Neuronal stem cell (in vitro differentiated cells): Measurements from ENCODE around the gene SLC5A3.

Experiments
- DNase-seq: peaks from one replicate; pipeline ENCODE4 v3.0.0-alpha.2; 2013; ENCODE audit warnings: low spot score
- H2AFZ ChIP-seq: one replicate; pipeline ENCODE4 v1.6.1; 2013; ENCODE audit warnings: mild to moderate bottlenecking, low read length, inconsistent platforms
- H2AK5ac ChIP-seq: 2 replicates; pipeline ENCODE4 v1.6.1; 2013; ENCODE audit warnings: low read depth, mild to moderate bottlenecking, inconsistent platforms, low read length, moderate library complexity, mixed read lengths
- H2BK120ac ChIP-seq: 2 replicates; pipeline ENCODE4 v1.6.1; 2013; ENCODE audit warnings: low read depth, mild to moderate bottlenecking, inconsistent platforms, low read length, moderate library complexity, mixed read lengths
- H2BK12ac ChIP-seq: one replicate; pipeline ENCODE4 v1.6.1; 2013; ENCODE audit warnings: low read length, inconsistent platforms
- H2BK15ac ChIP-seq: 2 replicates; pipeline ENCODE4 v1.6.1; 2013; ENCODE audit warnings: mild to moderate bottlenecking, low read length, inconsistent platforms, mixed read lengths
- H2BK5ac ChIP-seq: one replicate; pipeline ENCODE4 v1.6.1; 2013; ENCODE audit warnings: inconsistent platforms, mild to moderate bottlenecking, low read length, moderate library complexity
- H3K14ac ChIP-seq: one replicate; pipeline ENCODE4 v1.6.1; 2013; ENCODE audit warnings: low read length, inconsistent platforms
- H3K18ac ChIP-seq: 2 replicates; pipeline ENCODE4 v1.6.1; 2013; ENCODE audit warnings: low read length, inconsistent platforms
- H3K23ac ChIP-seq: 2 replicates; pipeline ENCODE4 v1.6.1; 2013; ENCODE audit warnings: low read depth, mild to moderate bottlenecking, mixed read lengths, low read length, inconsistent platforms; ENCODE audit not compliant: poor library complexity
- H3K27ac ChIP-seq: replicated peaks from 3 replicates; pipeline ENCODE4 v1.5.1; 2013; ENCODE audit warnings: low read length, inconsistent platforms
- H3K27me3 ChIP-seq, 3 experiments: 2 replicates each; pipeline ENCODE4 v1.6.1; 2013; ENCODE audit warnings: low read length in 3 of 3, mild to moderate bottlenecking in 2 of 3, inconsistent platforms in 1 of 3, low read depth in 1 of 3, mixed read lengths in 1 of 3, moderate library complexity in 1 of 3; ENCODE audit not compliant: control insufficient read depth in 3 of 3, insufficient read depth in 3 of 3
- H3K36me3 ChIP-seq, 2 donors: replicated peaks in 1 of 2; 2 replicates each; pipeline ENCODE4 v1.6.1; 2013; ENCODE audit warnings: low read length in 2 of 2; ENCODE audit not compliant: control insufficient read depth in 2 of 2, insufficient read depth in 2 of 2
- H3K4ac ChIP-seq: 2 replicates; pipeline ENCODE4 v1.6.1; 2013; ENCODE audit warnings: inconsistent platforms, mild to moderate bottlenecking, low read length, moderate library complexity
- H3K4me1 ChIP-seq, 2 donors: 1 replicate in 1 of 2; 2 replicates in 1 of 2; pipeline ENCODE4 v1.6.1; 2013; ENCODE audit warnings: low read length in 2 of 2, low read depth in 1 of 2; ENCODE audit not compliant: control insufficient read depth in 2 of 2, insufficient read depth in 1 of 2
- H3K4me2 ChIP-seq: one replicate; pipeline ENCODE4 v1.6.1; 2013; ENCODE audit warnings: mild to moderate bottlenecking, low read length, inconsistent platforms; ENCODE audit not compliant: insufficient read depth, poor library complexity, severe bottlenecking
- H3K4me3 ChIP-seq, 2 donors: 2 replicates each; pipeline ENCODE4 v1.5.1; 2013; ENCODE audit warnings: low read length in 2 of 2, mild to moderate bottlenecking in 2 of 2, inconsistent platforms in 1 of 2, moderate library complexity in 1 of 2
- H3K79me1 ChIP-seq: one replicate; pipeline ENCODE4 v1.6.1; 2013; ENCODE audit warnings: low read depth, mild to moderate bottlenecking, inconsistent platforms, low read length, moderate library complexity
- H3K9ac ChIP-seq: one replicate; pipeline ENCODE4 v1.6.1; 2013; ENCODE audit warnings: mild to moderate bottlenecking, low read depth, low read length, inconsistent platforms; ENCODE audit not compliant: poor library complexity
- H3K9me3 ChIP-seq, 2 donors: replicated peaks in 1 of 2; 2 replicates each; pipeline versions ENCODE3 to v1.6.1; 2013; ENCODE audit warnings: low read length in 2 of 2, mild to moderate bottlenecking in 2 of 2, inconsistent platforms in 1 of 2, low read depth in 1 of 2, mixed read lengths in 1 of 2, moderate library complexity in 1 of 2; ENCODE audit not compliant: control insufficient read depth in 2 of 2, insufficient read depth in 1 of 2
- H4K8ac ChIP-seq: one replicate; pipeline ENCODE4 v1.6.1; 2013; ENCODE audit warnings: low read depth, mild to moderate bottlenecking, inconsistent platforms, low read length, moderate library complexity
- H4K91ac ChIP-seq: one replicate; pipeline ENCODE4 v1.6.1; 2013; ENCODE audit warnings: low read length, low read depth, mild to moderate bottlenecking, inconsistent platforms; ENCODE audit not compliant: poor library complexity
- WGBS, 2 donors: extraction: QIAGEN DNeasy Blood & Tissue Kit; methylation state at CpG; one replicate each; pipeline ENCODE4 v1.1.7; 2013; ENCODE audit warnings: missing lambda C conversion rate in 2 of 2, mixed read lengths in 1 of 2; ENCODE audit not compliant: insufficient read length in 2 of 2, insufficient replicate concordance in 1 of 2; ENCODE audit errors: extremely low coverage in 2 of 2; 5-methylcytosine and 5-hydroxymethylcytosine counted together

Gene SLC5A3

GRCh38 chr21:34091032-34091431, 17.7 kb downstream of the SLC5A3 start:
- Histone ChIP-seq H3K18ac (no peak overlapping the region), H2BK12ac (no peak overlapping the region), H3K9me3 (peaks cover 1 to 3% of the 10 kb centered on the region in 2 donors), H3K14ac (no peak overlapping the region), H4K8ac (no peak overlapping the region), H3K4me3 (no peak overlapping the region), H2BK120ac (no peak overlapping the region), H2BK15ac (no peak overlapping the region), H3K79me1 (peaks cover 2% of the 10 kb centered on the region), H2AK5ac (no peak overlapping the region), H2AFZ (no peak overlapping the region), H4K91ac (no peak overlapping the region), H3K9ac (no peak overlapping the region), H3K4me1 (peaks cover 2 to 3% of the 10 kb centered on the region in 2 donors), H3K36me3 (peaks cover 15 to 49% of the 10 kb centered on the region in 2 donors), H3K4me2 (no peak overlapping the region), H3K27me3 (no peaks in the 10 kb centered on the region), H3K4ac (no peak overlapping the region), H3K23ac (no peak overlapping the region), H3K27ac (no peak overlapping the region), H2BK5ac (no peak overlapping the region)
- DNase-seq: no peak
- no CpG with 5 or more reads among the region's 4 CpGs for WGBS, 2 donors

- no CpG with 5 or more reads among the region's 2 CpGs for WGBS, 2 donors
- no peak overlapping the region for H3K23ac ChIP-seq
- no peak overlapping the region for H2AFZ ChIP-seq
- no peak overlapping the region for H4K91ac ChIP-seq
- H3K79me1 ChIP-seq: peaks cover 2% of the 10 kb centered on the region
- no peak overlapping the region for H3K4me3 ChIP-seq
- H2BK120ac ChIP-seq: no peak overlapping the region
- no peak overlapping the region for H3K14ac ChIP-seq
- H3K9ac ChIP-seq: no peak overlapping the region
- no peak overlapping the region for H3K4ac ChIP-seq
- H3K4me2 ChIP-seq: no peak overlapping the region
- peaks cover 1 to 3% of the 10 kb centered on the region in 2 donors for H3K9me3 ChIP-seq
- no peak overlapping the region for H2BK5ac ChIP-seq
- peaks cover 18 to 53% of the 10 kb centered on the region in 2 donors for H3K36me3 ChIP-seq
- H2BK15ac ChIP-seq: no peak overlapping the region
- no peak for DNase-seq
- peaks cover 2 to 7% of the 10 kb centered on the region in 2 donors for H3K4me1 ChIP-seq
- H4K8ac ChIP-seq: no peak overlapping the region
- H3K27me3 ChIP-seq: no peaks in the 10 kb centered on the region
- no peak overlapping the region for H3K27ac ChIP-seq
- H3K18ac ChIP-seq: no peak overlapping the region
- H2BK12ac ChIP-seq: no peak overlapping the region
- no peak overlapping the region for H2AK5ac ChIP-seq
Observed at GRCh38 chr21:34091607-34092006, 18.2 kb downstream of the SLC5A3 start.

GRCh38 chr21:34092262-34092921, 19.0 kb downstream of the SLC5A3 start:
- Histone ChIP-seq H2BK120ac (no peak overlapping the region), H2BK15ac (no peak overlapping the region), H2BK12ac (no peak overlapping the region), H3K9ac (no peak overlapping the region), H4K91ac (no peak overlapping the region), H3K9me3 (peaks cover 0 to 3% of the 10 kb centered on the region in 2 donors), H2AFZ (no peak overlapping the region), H3K4me3 (no peak overlapping the region), H3K4me2 (no peak overlapping the region), H3K18ac (no peak overlapping the region), H3K23ac (no peak overlapping the region), H3K27me3 (no peaks in the 10 kb centered on the region), H2BK5ac (no peak overlapping the region), H3K14ac (no peak overlapping the region), H3K36me3 (peaks cover 18 to 59% of the 10 kb centered on the region in 2 donors), H4K8ac (no peak overlapping the region), H3K27ac (no peak overlapping the region), H3K4ac (no peak overlapping the region), H3K79me1 (no peaks in the 10 kb centered on the region), H3K4me1 (peaks cover 2 to 4% of the 10 kb centered on the region in 2 donors), H2AK5ac (no peak overlapping the region)
- DNase-seq: no peak
- WGBS, 2 donors: no CpG with 5 or more reads among the region's 6 CpGs

- H2BK15ac ChIP-seq: no peak overlapping the region
- no peak overlapping the region for H2BK12ac ChIP-seq
- H3K27ac ChIP-seq: no peak overlapping the region
- no peak overlapping the region for H2AK5ac ChIP-seq
- H3K4me2 ChIP-seq: no peak overlapping the region
- H3K4me3 ChIP-seq: no peak overlapping the region
- H3K14ac ChIP-seq: no peak overlapping the region
- no CpG with 5 or more reads among the region's 3 CpGs for WGBS, 2 donors
- no peak for DNase-seq
- H3K9ac ChIP-seq: no peak overlapping the region
- H3K79me1 ChIP-seq: no peaks in the 10 kb centered on the region
- no peaks in the 10 kb centered on the region for H3K27me3 ChIP-seq
- peaks cover 2 to 4% of the 10 kb centered on the region in 2 donors for H3K4me1 ChIP-seq
- H3K4ac ChIP-seq: no peak overlapping the region
- peaks cover 0 to 3% of the 10 kb centered on the region in 2 donors for H3K9me3 ChIP-seq
- no peak overlapping the region for H2BK120ac ChIP-seq
- peaks cover 18 to 60% of the 10 kb centered on the region in 2 donors for H3K36me3 ChIP-seq
- H4K8ac ChIP-seq: no peak overlapping the region
- H3K18ac ChIP-seq: no peak overlapping the region
- no peak overlapping the region for H4K91ac ChIP-seq
- H2BK5ac ChIP-seq: no peak overlapping the region
- H2AFZ ChIP-seq: no peak overlapping the region
- no peak overlapping the region for H3K23ac ChIP-seq
Observed at GRCh38 chr21:34093083-34093482, 19.7 kb downstream of the SLC5A3 start.
